GM12872 (cell line): ENCODE measurements around the gene STIM1.
A peak's percentile ranks its signal among the peaks of the same experiment; 100 is the strongest.

ENCODE experiments used
- CTCF ChIP-seq: IDR thresholded peaks from 3 replicates; pipeline ENCODE4 v1.5.1; 2011; ENCODE audit warnings: low read depth, mild to moderate bottlenecking, low read length, moderate library complexity; ENCODE audit not compliant: insufficient read depth

The STIM1 gene

GRCh38 chr11:4090258-4090657, 234.8 kb downstream of the STIM1 start:
- no peak for TF ChIP-seq CTCF

DNA sequence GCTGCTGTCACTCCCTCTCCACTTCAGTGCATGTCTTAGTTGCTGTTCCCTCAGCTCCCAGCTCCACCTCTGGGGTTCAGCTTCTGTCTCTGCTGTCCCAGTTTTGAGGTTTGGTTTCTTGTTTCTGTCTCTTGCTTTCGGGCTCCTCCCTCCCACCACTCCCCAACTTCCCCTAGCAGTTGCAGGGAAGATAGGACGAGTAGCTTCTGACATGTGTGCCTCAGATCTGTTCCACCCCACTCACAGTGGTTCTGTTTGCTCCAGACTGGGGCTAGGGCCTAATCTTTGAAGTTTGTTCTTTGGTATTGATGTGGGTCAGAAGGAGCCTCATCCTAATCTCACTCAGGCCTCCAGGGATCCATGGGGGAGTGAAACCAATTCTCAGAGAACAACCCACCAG, 236.6 kb downstream of the STIM1 start:
- TF ChIP-seq CTCF: no peak

DNA sequence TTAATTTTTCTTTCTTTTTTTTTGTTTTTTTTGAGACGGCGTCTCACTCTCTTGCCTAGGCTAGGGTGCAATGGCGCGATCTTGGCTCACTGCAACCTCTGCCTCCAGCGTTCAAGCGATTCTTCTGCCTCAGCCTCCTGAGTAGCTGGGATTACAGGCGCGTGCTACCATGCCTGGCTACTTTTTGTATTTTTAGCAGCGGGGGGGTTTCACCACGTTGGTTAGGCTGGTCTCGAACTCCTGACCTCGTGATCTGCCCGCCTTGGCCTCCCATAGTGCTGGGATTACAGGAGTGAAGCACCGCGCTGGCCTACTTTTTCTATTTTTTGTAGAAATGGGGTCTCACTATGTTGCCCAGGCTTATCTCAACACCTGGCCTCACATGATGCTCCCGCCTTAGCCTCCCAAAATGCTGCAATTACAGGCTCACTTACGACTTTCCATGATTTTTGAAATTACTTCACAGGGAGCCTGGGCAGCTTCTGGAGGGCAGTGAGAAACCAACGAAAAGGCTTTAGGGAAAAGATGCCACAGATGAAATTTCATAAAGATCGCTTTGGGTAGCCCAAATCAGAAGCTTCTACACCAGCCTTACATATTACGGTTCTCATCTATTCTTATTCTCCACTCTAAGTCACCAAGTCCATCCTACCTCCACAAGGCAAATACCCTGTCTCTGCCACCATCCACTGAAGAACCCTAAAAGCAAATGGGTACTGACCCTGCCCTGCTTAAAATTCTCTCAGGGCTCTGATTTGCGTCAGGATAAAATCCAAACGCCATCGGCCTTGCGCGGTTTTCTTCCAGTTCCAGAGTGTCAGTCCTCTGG, 238.3 kb downstream of the STIM1 start:
- no peak for TF ChIP-seq CTCF

GRCh38 chr11:4094348-4095291, 239.2 kb downstream of the STIM1 start, which contains the start of gene RRM1:
TSS of gene RRM1 (plus strand) at chr11:4094799. CDS start at chr11:4095013, 214 bp downstream.
- TF ChIP-seq CTCF: no peak

DNA sequence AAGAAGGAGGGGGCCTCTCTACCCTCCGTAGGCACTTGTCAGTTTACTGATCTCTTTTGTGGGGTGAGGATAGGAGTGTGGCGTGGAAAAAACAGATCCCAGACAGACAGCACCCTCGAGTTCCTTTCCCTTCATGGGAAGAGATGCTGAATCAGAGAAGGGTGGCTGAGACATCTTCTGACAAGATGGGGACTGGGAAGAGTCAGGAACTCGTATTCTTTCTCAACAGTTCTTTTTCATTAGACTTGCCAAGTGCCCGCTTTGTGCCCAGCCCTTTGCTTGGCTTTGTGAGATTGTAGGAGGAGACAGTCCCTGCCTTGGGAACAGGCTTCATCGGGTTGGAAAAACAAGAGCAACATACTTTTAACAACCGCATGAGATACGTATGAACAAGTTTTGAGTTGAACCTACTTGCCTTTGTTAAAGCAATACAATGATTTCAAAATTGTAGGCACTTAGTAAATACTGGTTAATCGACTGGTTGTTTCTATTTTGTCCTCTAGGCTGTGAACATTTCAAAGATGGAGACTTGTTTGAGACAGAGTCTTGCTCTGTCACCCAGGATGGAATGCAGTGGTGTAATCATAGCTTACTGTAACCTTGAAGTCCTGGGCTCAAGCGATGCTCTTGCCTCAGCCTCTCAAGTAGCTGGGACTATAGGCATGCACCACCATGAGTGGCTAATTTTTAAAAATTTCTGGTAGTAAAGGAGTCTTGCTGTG, 240.2 kb downstream of the STIM1 start:
- TF ChIP-seq CTCF: peak; percentile 15; the same call in 1 of the 3 replicates

DNA sequence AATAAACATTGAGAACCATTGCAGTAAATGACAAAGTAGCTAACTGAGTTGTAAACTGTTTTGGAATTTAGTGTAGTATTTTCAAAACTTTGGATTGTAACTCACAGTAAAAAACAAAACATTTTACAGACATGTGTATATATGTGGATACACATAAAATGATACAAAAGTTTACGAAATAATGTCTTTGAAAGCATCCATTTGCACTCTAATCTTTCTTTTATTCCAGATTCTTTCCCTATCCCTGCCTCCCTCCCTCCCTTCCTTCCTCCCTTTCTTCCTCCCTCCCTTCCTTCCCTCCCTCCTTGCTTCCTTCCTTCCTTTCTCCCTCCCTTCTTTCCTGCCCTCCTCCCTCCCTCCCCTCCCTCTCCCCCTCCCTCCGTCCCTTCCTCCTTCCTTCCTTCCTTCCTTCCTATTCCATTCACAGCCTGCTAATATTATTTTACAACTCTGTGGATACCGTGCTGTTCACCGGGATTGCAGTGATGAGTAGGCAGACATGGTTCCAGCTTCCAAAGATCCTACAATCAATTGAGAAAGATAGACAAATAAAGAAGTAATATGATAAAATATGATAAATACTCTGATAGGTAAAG, 242.7 kb downstream of the STIM1 start:
- no peak for TF ChIP-seq CTCF
